ENCODE results near the gene EXOC4.

EXOC4 gene

DNA sequence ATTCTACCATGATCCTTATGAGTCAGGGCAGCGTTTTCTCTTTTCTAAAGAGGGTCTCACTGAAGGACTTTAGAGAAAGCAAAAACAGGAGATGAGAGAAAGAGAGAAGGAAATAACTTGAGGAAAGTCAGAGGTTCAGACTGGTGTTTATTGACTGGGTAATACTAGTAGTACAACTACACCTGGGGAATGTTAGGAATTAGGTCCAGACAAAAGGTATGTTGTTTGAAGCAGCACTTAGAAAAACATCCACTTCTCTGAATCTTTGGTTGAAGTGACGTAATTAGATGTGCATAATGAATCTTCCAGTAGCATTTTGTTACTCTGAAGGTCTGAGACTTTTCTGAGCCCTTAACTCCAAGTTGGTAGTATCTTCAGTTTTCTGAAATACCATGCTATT lies 494.0 kb downstream of the EXOC4 start:
- Histone ChIP-seq H3K27me3 (ENCODE audit: control insufficient read depth in 1 of 2, insufficient read depth in 2 of 2, low read length in 2 of 2) (no peaks in the 10 kb centered on the region), H3K9me3 (ENCODE audit: low read length) (no peaks in the 10 kb centered on the region), H3K36me3 (ENCODE audit: insufficient read depth, low read length) (no peaks in the 10 kb centered on the region), H3K9ac (ENCODE audit: low read length) (no peak overlapping the region), H3K4me3 (ENCODE audit: low read depth in 1 of 2, low read length in 2 of 2) (no peak overlapping the region), H3K27ac (ENCODE audit: low read depth, low read length) (no peak overlapping the region), H3K4me1 (ENCODE audit: insufficient read depth, low read length) (no peaks in the 10 kb centered on the region)

DNA sequence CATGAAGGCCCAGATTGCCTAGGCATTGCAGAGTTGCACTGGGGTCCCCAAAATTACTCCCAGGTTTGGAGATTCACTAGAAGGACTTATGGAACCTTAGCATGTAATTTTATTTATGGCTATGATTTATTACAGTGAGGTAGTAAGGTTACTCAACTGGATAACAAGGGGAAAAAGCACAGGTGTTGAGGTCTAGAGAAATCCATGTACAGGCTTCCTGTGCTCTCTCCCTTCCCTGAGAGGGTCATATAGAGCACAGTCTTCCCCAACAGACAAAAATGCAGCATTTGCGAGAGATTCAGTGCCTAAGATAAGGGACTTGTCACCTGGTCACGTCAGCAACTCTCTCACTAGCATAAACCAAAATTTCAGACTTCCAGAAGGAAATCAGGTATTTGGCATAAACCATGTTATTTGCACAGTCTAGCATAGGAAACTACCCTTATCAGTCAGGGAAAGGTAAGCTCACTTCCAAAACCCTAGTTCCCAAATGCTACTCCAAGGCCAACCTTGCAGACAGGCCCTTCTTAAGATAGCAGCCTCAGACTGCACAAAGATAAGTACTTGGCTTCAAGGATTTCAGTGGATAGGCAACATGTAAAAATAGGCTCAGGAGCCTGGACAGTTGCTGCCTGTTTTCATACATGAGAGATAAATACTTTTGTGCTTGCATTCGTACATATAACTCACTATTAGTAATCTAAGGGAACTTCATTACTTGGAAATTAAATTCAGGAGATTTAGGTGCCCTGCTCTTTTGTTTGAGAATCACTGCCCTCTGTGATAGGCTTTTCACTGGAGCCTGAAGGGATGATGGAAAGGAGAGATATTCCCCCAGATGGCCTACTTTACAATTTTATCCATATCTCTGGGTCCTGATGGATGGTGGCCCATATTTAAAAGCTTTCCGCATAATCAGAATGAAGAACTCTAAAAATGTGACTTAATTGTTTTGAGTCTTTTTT lies 495.8 kb downstream of the EXOC4 start:
- Histone ChIP-seq H3K27me3 (ENCODE audit: control insufficient read depth in 1 of 2, insufficient read depth in 2 of 2, low read length in 2 of 2) (no peaks in the 10 kb centered on the region), H3K9ac (ENCODE audit: low read length) (no peak overlapping the region), H3K36me3 (ENCODE audit: insufficient read depth, low read length) (no peaks in the 10 kb centered on the region), H3K27ac (ENCODE audit: low read depth, low read length) (no peak overlapping the region), H3K9me3 (ENCODE audit: low read length) (no peaks in the 10 kb centered on the region), H3K4me1 (ENCODE audit: insufficient read depth, low read length) (no peaks in the 10 kb centered on the region), H3K4me3 (ENCODE audit: low read depth in 1 of 2, low read length in 2 of 2) (no peak overlapping the region)

DNA sequence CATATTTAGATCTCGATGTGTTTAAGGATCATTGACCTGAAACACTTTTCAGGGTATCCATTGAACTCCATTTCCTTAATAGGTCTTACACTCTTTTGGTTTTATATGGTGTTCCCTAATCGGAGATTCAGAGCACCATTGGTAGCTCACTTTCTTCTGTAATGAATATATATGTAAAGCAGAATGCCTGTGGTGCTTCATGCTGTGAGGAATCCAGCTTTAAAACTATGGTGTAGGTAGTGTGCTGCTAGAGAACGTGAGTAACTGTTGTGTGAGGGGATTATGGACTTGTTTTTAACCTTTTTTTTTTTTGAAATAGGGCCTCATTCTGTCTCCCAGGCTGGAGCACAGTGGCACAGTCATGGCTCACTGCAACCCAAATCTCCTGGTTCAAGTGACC lies 497.4 kb downstream of the EXOC4 start:
- H3K27ac ChIP-seq (ENCODE audit: low read depth, low read length), result no peak overlapping the region
- H3K4me3 ChIP-seq (ENCODE audit: low read depth in 1 of 2, low read length in 2 of 2), result no peak overlapping the region
- H3K36me3 ChIP-seq (ENCODE audit: insufficient read depth, low read length), result no peaks in the 10 kb centered on the region
- no peaks in the 10 kb centered on the region for H3K9me3 ChIP-seq (ENCODE audit: low read length)
- H3K27me3 ChIP-seq (ENCODE audit: control insufficient read depth in 1 of 2, insufficient read depth in 2 of 2, low read length in 2 of 2), result no peaks in the 10 kb centered on the region
- no peak overlapping the region for H3K9ac ChIP-seq (ENCODE audit: low read length)
- H3K4me1 ChIP-seq (ENCODE audit: insufficient read depth, low read length), result no peaks in the 10 kb centered on the region

DNA sequence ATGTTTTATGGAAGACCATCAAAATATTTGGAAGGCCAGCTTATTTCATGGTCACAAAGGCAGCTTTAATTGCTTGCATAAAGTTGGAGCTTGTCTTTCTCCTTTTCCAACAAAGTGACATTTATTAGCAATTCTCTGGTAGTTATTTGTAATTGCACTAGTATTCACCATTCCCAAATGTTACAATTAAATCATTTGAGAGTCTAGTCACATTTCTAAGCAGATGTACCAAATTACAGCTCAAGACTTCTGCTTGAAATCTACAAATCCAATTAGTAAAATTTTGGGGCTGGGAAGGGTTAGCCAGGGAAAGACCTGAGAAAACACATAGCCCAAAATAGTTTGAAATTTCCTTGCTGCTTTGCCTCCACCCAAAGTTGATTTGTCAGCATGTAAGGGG lies 498.2 kb downstream of the EXOC4 start:
- no peak overlapping the region for H3K4me3 ChIP-seq (ENCODE audit: low read depth in 1 of 2, low read length in 2 of 2)
- no peaks in the 10 kb centered on the region for H3K4me1 ChIP-seq (ENCODE audit: insufficient read depth, low read length)
- no peaks in the 10 kb centered on the region for H3K36me3 ChIP-seq (ENCODE audit: insufficient read depth, low read length)
- no peaks in the 10 kb centered on the region for H3K27me3 ChIP-seq (ENCODE audit: control insufficient read depth in 1 of 2, insufficient read depth in 2 of 2, low read length in 2 of 2)
- no peaks in the 10 kb centered on the region for H3K9me3 ChIP-seq (ENCODE audit: low read length)
- no peak overlapping the region for H3K27ac ChIP-seq (ENCODE audit: low read depth, low read length)
- no peak overlapping the region for H3K9ac ChIP-seq (ENCODE audit: low read length)

DNA sequence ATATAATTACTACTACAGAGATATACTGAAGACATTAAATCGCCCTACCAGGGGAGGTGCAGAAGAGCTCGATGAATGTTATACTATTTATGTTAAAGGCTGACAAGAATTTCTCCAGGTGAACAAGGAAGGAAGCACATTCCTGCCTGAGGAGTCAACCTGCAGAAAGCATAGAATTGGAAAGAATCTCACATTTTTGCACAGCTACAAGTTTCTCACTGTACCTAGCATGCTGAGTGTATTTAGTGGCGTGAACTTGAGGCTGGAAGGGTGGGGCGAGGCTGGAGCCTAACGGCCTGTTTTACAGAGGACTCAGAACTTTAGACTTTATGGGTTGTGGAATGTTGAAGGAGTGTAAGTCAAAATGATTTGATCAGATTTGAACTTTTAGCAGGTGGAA lies 500.6 kb downstream of the EXOC4 start:
- H3K9ac ChIP-seq (ENCODE audit: low read length), result no peak overlapping the region
- no peaks in the 10 kb centered on the region for H3K9me3 ChIP-seq (ENCODE audit: low read length)
- H3K27ac ChIP-seq (ENCODE audit: low read depth, low read length), result no peak overlapping the region
- no peak overlapping the region for H3K4me3 ChIP-seq (ENCODE audit: low read depth in 1 of 2, low read length in 2 of 2)
- no peaks in the 10 kb centered on the region for H3K36me3 ChIP-seq (ENCODE audit: insufficient read depth, low read length)
- no peaks in the 10 kb centered on the region for H3K4me1 ChIP-seq (ENCODE audit: insufficient read depth, low read length)
- no peaks in the 10 kb centered on the region for H3K27me3 ChIP-seq (ENCODE audit: control insufficient read depth in 1 of 2, insufficient read depth in 2 of 2, low read length in 2 of 2)

DNA sequence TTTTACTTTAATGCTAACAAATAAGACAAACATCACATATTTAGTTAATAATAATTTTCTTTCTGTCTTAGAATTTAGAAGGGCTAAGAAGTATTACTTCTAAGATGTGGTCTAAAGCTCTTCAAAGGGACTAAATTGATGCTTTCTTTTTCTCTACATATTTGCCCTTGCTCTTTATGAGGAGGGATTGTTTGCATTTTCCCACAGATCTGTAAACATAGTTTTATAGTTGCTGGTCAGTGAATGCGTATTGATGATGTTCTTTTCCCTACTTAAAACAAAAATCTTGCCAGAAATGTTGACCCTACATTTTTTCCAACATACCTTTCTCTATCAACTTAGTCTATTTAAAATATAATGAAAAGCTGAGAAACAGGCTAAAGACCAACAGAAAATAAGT lies 501.8 kb downstream of the EXOC4 start:
- no peaks in the 10 kb centered on the region for H3K27me3 ChIP-seq (ENCODE audit: control insufficient read depth in 1 of 2, insufficient read depth in 2 of 2, low read length in 2 of 2)
- no peak overlapping the region for H3K4me3 ChIP-seq (ENCODE audit: low read depth in 1 of 2, low read length in 2 of 2)
- H3K9ac ChIP-seq (ENCODE audit: low read length), result no peak overlapping the region
- no peaks in the 10 kb centered on the region for H3K9me3 ChIP-seq (ENCODE audit: low read length)
- H3K27ac ChIP-seq (ENCODE audit: low read depth, low read length), result no peak overlapping the region
- H3K36me3 ChIP-seq (ENCODE audit: insufficient read depth, low read length), result no peaks in the 10 kb centered on the region
- H3K4me1 ChIP-seq (ENCODE audit: insufficient read depth, low read length), result no peaks in the 10 kb centered on the region

DNA sequence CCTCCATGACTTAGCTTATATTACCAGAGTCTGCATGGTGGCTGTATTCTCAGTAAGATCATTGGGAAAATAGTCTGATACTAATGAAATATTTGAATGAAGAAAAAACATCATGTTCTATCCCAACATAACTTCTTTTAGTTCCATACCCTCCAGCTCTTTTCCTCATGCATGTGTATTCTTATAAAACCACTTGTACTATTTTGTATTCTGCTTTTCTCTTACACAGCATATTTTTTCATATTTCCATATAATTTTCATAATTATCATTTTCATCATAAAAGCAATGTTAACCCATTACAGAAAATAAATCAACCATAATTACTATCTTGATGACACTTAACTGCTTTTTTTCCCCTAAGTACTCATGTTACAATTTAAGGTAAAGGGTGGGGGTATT lies 503.0 kb downstream of the EXOC4 start:
- no peaks in the 10 kb centered on the region for H3K4me1 ChIP-seq (ENCODE audit: insufficient read depth, low read length)
- no peaks in the 10 kb centered on the region for H3K36me3 ChIP-seq (ENCODE audit: insufficient read depth, low read length)
- no peaks in the 10 kb centered on the region for H3K27me3 ChIP-seq (ENCODE audit: control insufficient read depth in 1 of 2, insufficient read depth in 2 of 2, low read length in 2 of 2)
- no peak overlapping the region for H3K4me3 ChIP-seq (ENCODE audit: low read depth in 1 of 2, low read length in 2 of 2)
- H3K9me3 ChIP-seq (ENCODE audit: low read length), result no peaks in the 10 kb centered on the region
- H3K27ac ChIP-seq (ENCODE audit: low read depth, low read length), result no peak overlapping the region
- no peak overlapping the region for H3K9ac ChIP-seq (ENCODE audit: low read length)

DNA sequence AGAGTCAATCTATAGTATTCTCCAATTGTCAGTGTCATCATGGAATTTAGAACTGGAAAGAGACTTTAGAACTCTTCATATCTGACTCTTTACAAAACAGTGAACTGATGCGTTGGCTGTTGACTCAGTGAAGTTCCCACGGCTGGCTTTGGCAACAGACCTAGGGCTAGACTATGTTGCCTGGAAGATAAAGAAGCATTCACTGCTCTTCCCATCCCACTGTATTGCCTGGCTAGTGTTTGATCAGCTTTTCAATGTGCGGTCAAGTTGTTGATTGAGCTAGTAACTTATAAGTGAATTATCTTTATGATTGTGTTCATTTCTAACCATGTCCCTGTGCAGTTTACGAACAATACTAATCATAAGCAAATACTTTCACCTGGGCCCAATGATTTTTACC lies 508.6 kb downstream of the EXOC4 start:
- no peak overlapping the region for H3K9ac ChIP-seq (ENCODE audit: low read length)
- no peak overlapping the region for H3K27ac ChIP-seq (ENCODE audit: low read depth, low read length)
- no peaks in the 10 kb centered on the region for H3K9me3 ChIP-seq (ENCODE audit: low read length)
- H3K36me3 ChIP-seq (ENCODE audit: insufficient read depth, low read length), result no peaks in the 10 kb centered on the region
- no peaks in the 10 kb centered on the region for H3K4me1 ChIP-seq (ENCODE audit: insufficient read depth, low read length)
- H3K4me3 ChIP-seq (ENCODE audit: low read depth in 1 of 2, low read length in 2 of 2), result no peak overlapping the region
- H3K27me3 ChIP-seq (ENCODE audit: control insufficient read depth in 1 of 2, insufficient read depth in 2 of 2, low read length in 2 of 2), result no peaks in the 10 kb centered on the region

DNA sequence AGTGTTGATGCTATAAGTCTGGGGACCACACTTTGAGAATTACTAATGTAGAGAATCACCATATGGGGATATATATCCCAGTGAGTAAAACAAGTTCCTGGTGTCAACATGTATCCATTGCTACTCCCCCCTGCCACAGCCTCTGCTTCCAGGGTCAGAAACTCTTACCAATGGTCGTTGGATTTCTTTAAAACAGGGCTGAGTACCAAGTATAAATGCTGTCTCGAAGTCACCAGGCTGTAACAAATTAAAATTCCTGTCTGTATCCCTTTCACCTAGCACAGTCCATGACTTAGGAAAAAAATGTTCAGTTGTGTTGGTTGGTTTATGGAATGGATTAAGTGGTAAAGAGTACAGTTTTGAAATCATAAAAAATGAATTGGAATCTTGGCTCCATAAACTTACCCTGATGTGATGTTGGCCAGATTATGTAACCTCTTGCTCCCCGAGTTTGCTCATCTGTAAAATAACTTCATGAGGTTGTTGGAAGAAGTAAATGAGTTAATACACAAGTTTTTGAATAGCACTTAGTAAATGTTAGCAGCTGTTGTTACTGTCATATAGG lies 510.3 kb downstream of the EXOC4 start:
- H3K4me3 ChIP-seq (ENCODE audit: low read depth in 1 of 2, low read length in 2 of 2), result no peak overlapping the region
- H3K27me3 ChIP-seq (ENCODE audit: control insufficient read depth in 1 of 2, insufficient read depth in 2 of 2, low read length in 2 of 2), result no peaks in the 10 kb centered on the region
- no peak overlapping the region for H3K27ac ChIP-seq (ENCODE audit: low read depth, low read length)
- no peak overlapping the region for H3K9ac ChIP-seq (ENCODE audit: low read length)
- no peaks in the 10 kb centered on the region for H3K36me3 ChIP-seq (ENCODE audit: insufficient read depth, low read length)
- no peaks in the 10 kb centered on the region for H3K4me1 ChIP-seq (ENCODE audit: insufficient read depth, low read length)
- no peaks in the 10 kb centered on the region for H3K9me3 ChIP-seq (ENCODE audit: low read length)

DNA sequence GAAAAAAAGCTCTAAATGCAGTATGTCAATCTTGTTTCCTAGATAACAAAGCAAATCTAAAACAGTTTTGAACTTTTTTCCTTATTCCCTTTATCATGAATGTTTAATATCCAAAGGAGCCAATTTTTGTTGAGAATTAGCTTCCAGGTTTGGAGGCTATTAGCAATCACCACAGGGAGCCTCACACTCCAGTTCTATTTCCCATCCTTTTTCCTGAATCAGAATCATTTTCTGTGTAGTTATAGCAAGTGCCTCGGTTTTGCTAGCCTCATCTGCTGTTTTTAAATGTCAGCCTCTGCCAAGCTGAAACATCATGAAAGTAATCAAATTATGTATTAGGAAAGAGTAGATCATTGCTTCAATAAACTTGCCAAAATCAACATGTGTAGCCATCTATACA lies 516.8 kb downstream of the EXOC4 start:
- H3K4me3 ChIP-seq (ENCODE audit: low read depth in 1 of 2, low read length in 2 of 2), result no peak overlapping the region
- no peaks in the 10 kb centered on the region for H3K27me3 ChIP-seq (ENCODE audit: control insufficient read depth in 1 of 2, insufficient read depth in 2 of 2, low read length in 2 of 2)
- no peak overlapping the region for H3K9ac ChIP-seq (ENCODE audit: low read length)
- H3K27ac ChIP-seq (ENCODE audit: low read depth, low read length), result no peak overlapping the region
- H3K9me3 ChIP-seq (ENCODE audit: low read length), result no peaks in the 10 kb centered on the region
- H3K4me1 ChIP-seq (ENCODE audit: insufficient read depth, low read length), result no peaks in the 10 kb centered on the region
- H3K36me3 ChIP-seq (ENCODE audit: insufficient read depth, low read length), result no peaks in the 10 kb centered on the region

DNA sequence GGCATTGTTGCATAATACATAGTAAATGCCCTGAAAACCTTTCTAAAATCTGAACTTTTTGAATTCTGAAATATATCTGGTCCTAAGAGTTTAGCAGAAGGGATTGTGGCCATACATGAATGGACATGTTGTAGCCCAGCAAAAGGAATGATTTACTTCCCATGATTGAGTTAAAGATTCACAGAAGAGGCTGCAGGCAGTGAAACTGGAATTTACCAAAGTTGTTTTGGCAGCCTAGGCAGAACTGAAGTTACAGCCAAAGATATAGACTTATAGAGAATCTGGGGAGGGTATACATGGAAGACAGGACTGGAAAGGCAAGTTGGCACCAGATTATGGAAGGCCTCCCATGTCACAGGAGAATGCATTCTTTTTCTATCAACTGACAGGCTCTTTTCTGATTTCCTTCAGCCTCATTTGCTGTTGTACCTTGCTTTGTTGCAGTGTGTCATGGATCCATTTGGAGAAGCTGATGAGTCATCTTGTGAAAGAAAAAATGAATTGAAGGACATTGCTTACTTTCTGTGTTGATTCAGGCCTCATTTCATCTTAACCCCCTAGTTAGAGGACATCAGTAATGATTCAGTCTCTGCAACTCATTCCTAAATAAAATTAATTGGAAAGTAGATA lies 518.1 kb downstream of the EXOC4 start:
- Histone ChIP-seq H3K4me3 (ENCODE audit: low read depth in 1 of 2, low read length in 2 of 2) (no peak overlapping the region), H3K9ac (ENCODE audit: low read length) (no peak overlapping the region)

More for the DNA sequence above, 518.1 kb downstream of the EXOC4 start:
- Histone ChIP-seq H3K9me3 (ENCODE audit: low read length) (no peaks in the 10 kb centered on the region), H3K27me3 (ENCODE audit: control insufficient read depth in 1 of 2, insufficient read depth in 2 of 2, low read length in 2 of 2) (no peaks in the 10 kb centered on the region), H3K27ac (ENCODE audit: low read depth, low read length) (no peak overlapping the region), H3K4me1 (ENCODE audit: insufficient read depth, low read length) (no peaks in the 10 kb centered on the region), H3K36me3 (ENCODE audit: insufficient read depth, low read length) (no peaks in the 10 kb centered on the region)

All from muscle layer of colon (tissue), 2 donors.